ENCODE data around the gene DNM2. TPM values are rescaled to one million over a fixed set of nuclear protein-coding genes. Genes with fewer than 3 reads are reported as not detected.

DNM2 gene
- polyA plus RNA-seq, 4 donors = 145 to 248 (median 166) TPM

GRCh38 chr19:10826231-10826630 lies 108.4 kb downstream of the DNM2 start:
- H3K36me3 ChIP-seq (ENCODE audit: control insufficient read depth in 3 of 3, insufficient read depth in 2 of 3, low read depth in 1 of 3, low read length in 3 of 3) = peaks cover 25 to 87% (median 31%) of the 10 kb centered on the region in 3 donors
- no peaks in the 10 kb centered on the region for H3K27me3 ChIP-seq (ENCODE audit: control insufficient read depth in 3 of 3, insufficient read depth in 3 of 3, low read length in 3 of 3)
- no peaks in the 10 kb centered on the region for H3K9me3 ChIP-seq (ENCODE audit: control insufficient read depth in 2 of 2, insufficient read depth in 1 of 2, low read depth in 1 of 2, low read length in 1 of 2)
- FAIRE-seq = no peak
- no peaks in the 10 kb centered on the region for H3K4me1 ChIP-seq (ENCODE audit: control insufficient read depth in 3 of 3, insufficient read depth in 2 of 3, low read depth in 1 of 3, low read length in 2 of 3)
- no peak overlapping the region for H3K4me3 ChIP-seq (ENCODE audit: low read depth in 1 of 3, low read length in 3 of 3)
- no peak overlapping the region for H3K27ac ChIP-seq (ENCODE audit: low read depth in 1 of 3, low read length in 2 of 3)
- DNase-seq = no peak
- 87 to 92% (median 90%) methylated on average over 7 of the region's 7 CpGs for WGBS, 3 donors

GRCh38 chr19:10826846-10827245 lies 109.0 kb downstream of the DNM2 start:
- no peaks in the 10 kb centered on the region for H3K9me3 ChIP-seq (ENCODE audit: control insufficient read depth in 2 of 2, insufficient read depth in 1 of 2, low read depth in 1 of 2, low read length in 1 of 2)
- H3K27me3 ChIP-seq (ENCODE audit: control insufficient read depth in 3 of 3, insufficient read depth in 3 of 3, low read length in 3 of 3) = no peaks in the 10 kb centered on the region
- FAIRE-seq (no peak), DNase-seq (no peak)
- H3K27ac ChIP-seq (ENCODE audit: low read depth in 1 of 3, low read length in 2 of 3) = no peak overlapping the region
- H3K4me3 ChIP-seq (ENCODE audit: low read depth in 1 of 3, low read length in 3 of 3) = no peak overlapping the region
- 93 to 94% (median 93%) methylated on average over 6 of the region's 6 CpGs for whole genome bisulfite sequencing, 3 donors
- no peaks in the 10 kb centered on the region for H3K4me1 ChIP-seq (ENCODE audit: control insufficient read depth in 3 of 3, insufficient read depth in 2 of 3, low read depth in 1 of 3, low read length in 2 of 3)
- peaks cover 28 to 87% (median 28%) of the 10 kb centered on the region in 3 donors for H3K36me3 ChIP-seq (ENCODE audit: control insufficient read depth in 3 of 3, insufficient read depth in 2 of 3, low read depth in 1 of 3, low read length in 3 of 3)

GRCh38 chr19:10828981-10829821 lies 111.3 kb downstream of the DNM2 start:
- 92% methylated on average over 26 of the region's 26 CpGs for WGBS, 3 donors
- no peaks in the 10 kb centered on the region for H3K9me3 ChIP-seq (ENCODE audit: control insufficient read depth in 2 of 2, insufficient read depth in 1 of 2, low read depth in 1 of 2, low read length in 1 of 2)
- peaks cover 25 to 90% (median 27%) of the 10 kb centered on the region in 3 donors for H3K36me3 ChIP-seq (ENCODE audit: control insufficient read depth in 3 of 3, insufficient read depth in 2 of 3, low read depth in 1 of 3, low read length in 3 of 3)
- no peak overlapping the region for H3K27ac ChIP-seq (ENCODE audit: low read depth in 1 of 3, low read length in 2 of 3)
- FAIRE-seq = no peak
- H3K4me1 ChIP-seq (ENCODE audit: control insufficient read depth in 3 of 3, insufficient read depth in 2 of 3, low read depth in 1 of 3, low read length in 2 of 3) = no peaks in the 10 kb centered on the region
- no peak for DNase-seq
- H3K27me3 ChIP-seq (ENCODE audit: control insufficient read depth in 3 of 3, insufficient read depth in 3 of 3, low read length in 3 of 3) = no peaks in the 10 kb centered on the region
- H3K4me3 ChIP-seq (ENCODE audit: low read depth in 1 of 3, low read length in 3 of 3) = no peak overlapping the region

GRCh38 chr19:10829967-10830366 lies 112.1 kb downstream of the DNM2 start:
- Histone ChIP-seq H3K27me3 (ENCODE audit: control insufficient read depth in 3 of 3, insufficient read depth in 3 of 3, low read length in 3 of 3) (no peaks in the 10 kb centered on the region), H3K4me3 (ENCODE audit: low read depth in 1 of 3, low read length in 3 of 3) (no peak overlapping the region), H3K36me3 (ENCODE audit: control insufficient read depth in 3 of 3, insufficient read depth in 2 of 3, low read depth in 1 of 3, low read length in 3 of 3) (peaks cover 20 to 89% (median 24%) of the 10 kb centered on the region in 3 donors), H3K27ac (ENCODE audit: low read depth in 1 of 3, low read length in 2 of 3) (no peak overlapping the region), H3K4me1 (ENCODE audit: control insufficient read depth in 3 of 3, insufficient read depth in 2 of 3, low read depth in 1 of 3, low read length in 2 of 3) (peaks cover 0 to 3% (median 0%) of the 10 kb centered on the region in 3 donors), H3K9me3 (ENCODE audit: control insufficient read depth in 2 of 2, insufficient read depth in 1 of 2, low read depth in 1 of 2, low read length in 1 of 2) (no peaks in the 10 kb centered on the region)
- no peak for DNase-seq
- 88 to 92% (median 88%) methylated on average over 10 to 16 of the region's 16 CpGs for WGBS, 3 donors
- no peak for FAIRE-seq

GRCh38 chr19:10830370-10830769 lies 112.5 kb downstream of the DNM2 start:
- peaks cover 20 to 89% (median 24%) of the 10 kb centered on the region in 3 donors for H3K36me3 ChIP-seq (ENCODE audit: control insufficient read depth in 3 of 3, insufficient read depth in 2 of 3, low read depth in 1 of 3, low read length in 3 of 3)

GRCh38 chr19:10830931-10831779 lies 113.3 kb downstream of the DNM2 start:
- 88 to 91% (median 89%) methylated on average over 28 to 33 of the region's 33 CpGs for WGBS, 3 donors
- no peaks in the 10 kb centered on the region for H3K9me3 ChIP-seq (ENCODE audit: control insufficient read depth in 2 of 2, insufficient read depth in 1 of 2, low read depth in 1 of 2, low read length in 1 of 2)
- peaks cover 0 to 7% (median 0%) of the 10 kb centered on the region in 3 donors for H3K4me1 ChIP-seq (ENCODE audit: control insufficient read depth in 3 of 3, insufficient read depth in 2 of 3, low read depth in 1 of 3, low read length in 2 of 3)
- no peak overlapping the region for H3K27ac ChIP-seq (ENCODE audit: low read depth in 1 of 3, low read length in 2 of 3)
- H3K4me3 ChIP-seq (ENCODE audit: low read depth in 1 of 3, low read length in 3 of 3) = no peak overlapping the region
- H3K27me3 ChIP-seq (ENCODE audit: control insufficient read depth in 3 of 3, insufficient read depth in 3 of 3, low read length in 3 of 3) = no peaks in the 10 kb centered on the region
- no peak for FAIRE-seq
- peaks cover 18 to 81% (median 22%) of the 10 kb centered on the region in 3 donors for H3K36me3 ChIP-seq (ENCODE audit: control insufficient read depth in 3 of 3, insufficient read depth in 2 of 3, low read depth in 1 of 3, low read length in 3 of 3)
- no peak for DNase-seq

More at GRCh38 chr19:10830370-10830769, 112.5 kb downstream of the DNM2 start:
- Histone ChIP-seq H3K4me3 (ENCODE audit: low read depth in 1 of 3, low read length in 3 of 3) (no peak overlapping the region), H3K4me1 (ENCODE audit: control insufficient read depth in 3 of 3, insufficient read depth in 2 of 3, low read depth in 1 of 3, low read length in 2 of 3) (peaks cover 0 to 7% (median 0%) of the 10 kb centered on the region in 3 donors), H3K27me3 (ENCODE audit: control insufficient read depth in 3 of 3, insufficient read depth in 3 of 3, low read length in 3 of 3) (no peaks in the 10 kb centered on the region), H3K27ac (ENCODE audit: low read depth in 1 of 3, low read length in 2 of 3) (no peak overlapping the region), H3K9me3 (ENCODE audit: control insufficient read depth in 2 of 2, insufficient read depth in 1 of 2, low read depth in 1 of 2, low read length in 1 of 2) (no peaks in the 10 kb centered on the region)
- no peak for FAIRE-seq
- no peak for DNase-seq
- 90 to 94% (median 91%) methylated on average over 7 of the region's 7 CpGs for whole genome bisulfite sequencing, 3 donors

- Histone ChIP-seq H3K4me3 (ENCODE audit: low read depth in 1 of 3, low read length in 3 of 3) (no peak overlapping the region), H3K27ac (ENCODE audit: low read depth in 1 of 3, low read length in 2 of 3) (no peak overlapping the region), H3K36me3 (ENCODE audit: control insufficient read depth in 3 of 3, insufficient read depth in 2 of 3, low read depth in 1 of 3, low read length in 3 of 3) (peaks cover 13 to 72% (median 21%) of the 10 kb centered on the region in 3 donors), H3K4me1 (ENCODE audit: control insufficient read depth in 3 of 3, insufficient read depth in 2 of 3, low read depth in 1 of 3, low read length in 2 of 3) (peaks cover 0 to 14% (median 0%) of the 10 kb centered on the region in 3 donors), H3K9me3 (ENCODE audit: control insufficient read depth in 2 of 2, insufficient read depth in 1 of 2, low read depth in 1 of 2, low read length in 1 of 2) (peaks cover 0 to 9% of the 10 kb centered on the region in 2 donors), H3K27me3 (ENCODE audit: control insufficient read depth in 3 of 3, insufficient read depth in 3 of 3, low read length in 3 of 3) (no peaks in the 10 kb centered on the region)
- FAIRE-seq (no peak), DNase-seq (no peak)
- WGBS, 3 donors = 81 to 83% (median 81%) methylated on average over 28 of the region's 28 CpGs
These were observed 114.4 kb downstream of the DNM2 start for GRCh38 chr19:10831987-10832938.

Measured in small intestine (tissue), 7 donors.